ENCODE results near the gene SLC2A4.

The SLC2A4 gene

GRCh38 chr17:7309628-7310027, 28.1 kb downstream of the SLC2A4 start:
- peak overlapping the region; percentile 94; the same call in 1 of the 2 replicates for H3K27ac ChIP-seq (ENCODE audit: low read length)
- H3K4me3 ChIP-seq (ENCODE audit: low read depth in 1 of 2, low read length in 2 of 2): peak overlapping the region in 1 of 2 experiments; percentile 77; a peak in 3 of 4 replicates
- peak overlapping the region; percentile 88 for H3K9ac ChIP-seq (ENCODE audit: low read depth, low read length)
- no peak for TF ChIP-seq CTCF (IDR thresholded peaks at IDR 0.05; ENCODE audit: borderline replicate concordance, extremely low read depth, low read length, poor library complexity, severe bottlenecking)
- no peak for TF ChIP-seq EZH2 (IDR thresholded peaks at IDR 0.05; ENCODE audit: borderline replicate concordance, low read depth, low read length, severe bottlenecking)
- no peaks in the 10 kb centered on the region for H3K27me3 ChIP-seq (ENCODE audit: insufficient read depth, low read length, poor library complexity)
- peaks cover 61% of the 10 kb centered on the region for H4K20me1 ChIP-seq (ENCODE audit: insufficient read depth, low read length)
- H3K36me3 ChIP-seq (ENCODE audit: insufficient read depth, low read length): peaks cover 55% of the 10 kb centered on the region
- DNase-seq: no peak
- H2AFZ ChIP-seq (ENCODE audit: low read depth, low read length): no peak overlapping the region
- peaks cover 66% of the 10 kb centered on the region for H3K79me2 ChIP-seq (ENCODE audit: insufficient read depth, low read length)
- no peaks in the 10 kb centered on the region for H3K9me3 ChIP-seq (ENCODE audit: insufficient read depth, low read length, severe bottlenecking)
- ATAC-seq (ENCODE audit: insufficient read depth, low read depth): no peak
- H3K4me2 ChIP-seq (ENCODE audit: insufficient read depth, low read length): peak overlapping the region; percentile 76
- H3K4me1 ChIP-seq (ENCODE audit: insufficient read depth, low read length): peaks cover 73% of the 10 kb centered on the region

- TF ChIP-seq EZH2 (IDR thresholded peaks at IDR 0.05; ENCODE audit: borderline replicate concordance, low read depth, low read length, severe bottlenecking) (no peak), CTCF (IDR thresholded peaks at IDR 0.05; ENCODE audit: borderline replicate concordance, extremely low read depth, low read length, poor library complexity, severe bottlenecking) (no peak)
- Histone ChIP-seq H2AFZ (ENCODE audit: low read depth, low read length) (no peak overlapping the region), H3K9me3 (ENCODE audit: insufficient read depth, low read length, severe bottlenecking) (no peaks in the 10 kb centered on the region), H3K27me3 (ENCODE audit: insufficient read depth, low read length, poor library complexity) (no peaks in the 10 kb centered on the region), H3K9ac (ENCODE audit: low read depth, low read length) (no peak overlapping the region), H3K4me3 (ENCODE audit: low read depth in 1 of 2, low read length in 2 of 2) (no peak overlapping the region), H3K4me2 (ENCODE audit: insufficient read depth, low read length) (peak overlapping the region; percentile 76; the same call in 1 of the 2 replicates), H3K79me2 (ENCODE audit: insufficient read depth, low read length) (peaks cover 79% of the 10 kb centered on the region), H3K36me3 (ENCODE audit: insufficient read depth, low read length) (peaks cover 62% of the 10 kb centered on the region), H3K4me1 (ENCODE audit: insufficient read depth, low read length) (peaks cover 73% of the 10 kb centered on the region), H3K27ac (ENCODE audit: low read length) (no peak overlapping the region), H4K20me1 (ENCODE audit: insufficient read depth, low read length) (peaks cover 63% of the 10 kb centered on the region)
- DNase-seq (no peak), ATAC-seq (ENCODE audit: insufficient read depth, low read depth) (no peak)
Measured at GRCh38 chr17:7311110-7311705, 29.7 kb downstream of the SLC2A4 start.

- peaks cover 63% of the 10 kb centered on the region for H4K20me1 ChIP-seq (ENCODE audit: insufficient read depth, low read length)
Measured at GRCh38 chr17:7312432-7313087, 31.0 kb downstream of the SLC2A4 start.

More at GRCh38 chr17:7312432-7313087, 31.0 kb downstream of the SLC2A4 start:
- ATAC-seq (ENCODE audit: insufficient read depth, low read depth) (no peak), DNase-seq (no peak)
- Histone ChIP-seq H2AFZ (ENCODE audit: low read depth, low read length) (no peak overlapping the region), H3K27me3 (ENCODE audit: insufficient read depth, low read length, poor library complexity) (no peaks in the 10 kb centered on the region), H3K4me2 (ENCODE audit: insufficient read depth, low read length) (peak overlapping the region; percentile 95; the same call in 1 of the 2 replicates), H3K9me3 (ENCODE audit: insufficient read depth, low read length, severe bottlenecking) (no peaks in the 10 kb centered on the region), H3K79me2 (ENCODE audit: insufficient read depth, low read length) (peaks cover 79% of the 10 kb centered on the region), H3K9ac (ENCODE audit: low read depth, low read length) (no peak overlapping the region), H3K4me3 (ENCODE audit: low read depth in 1 of 2, low read length in 2 of 2) (no peak overlapping the region), H3K36me3 (ENCODE audit: insufficient read depth, low read length) (peaks cover 71% of the 10 kb centered on the region), H3K27ac (ENCODE audit: low read length) (no peak overlapping the region), H3K4me1 (ENCODE audit: insufficient read depth, low read length) (peaks cover 70% of the 10 kb centered on the region)
- no peak for TF ChIP-seq CTCF (IDR thresholded peaks at IDR 0.05; ENCODE audit: borderline replicate concordance, extremely low read depth, low read length, poor library complexity, severe bottlenecking)
- no peak for TF ChIP-seq EZH2 (IDR thresholded peaks at IDR 0.05; ENCODE audit: borderline replicate concordance, low read depth, low read length, severe bottlenecking)
